ENCODE results near the gene LRRN1.
"Not testable (repeated sequence)": the region's sequence is repeated elsewhere in the genome, so short reads cannot be mapped to it uniquely, and the experiment has no call there.

DNA sequence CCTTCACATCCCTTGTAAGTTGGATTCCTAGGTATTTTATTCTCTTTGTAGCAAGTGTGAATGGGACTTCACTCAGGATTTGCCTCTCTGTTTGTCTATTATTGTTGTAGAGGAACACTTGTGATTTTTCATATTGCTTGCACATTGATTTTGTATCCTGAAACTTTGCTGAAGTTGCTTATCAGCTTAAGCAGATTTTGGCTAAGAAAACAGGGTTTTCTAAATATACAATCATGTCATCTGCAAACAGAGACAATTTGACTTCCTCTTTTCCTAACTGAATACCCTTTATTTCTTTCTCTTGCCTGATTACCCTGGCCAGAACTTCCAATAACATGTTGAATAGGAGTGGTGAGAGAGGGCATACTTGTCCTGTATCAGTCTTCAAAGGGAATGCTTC lies 88.1 kb downstream of the LRRN1 start:
- TF ChIP-seq, protein P1, sequence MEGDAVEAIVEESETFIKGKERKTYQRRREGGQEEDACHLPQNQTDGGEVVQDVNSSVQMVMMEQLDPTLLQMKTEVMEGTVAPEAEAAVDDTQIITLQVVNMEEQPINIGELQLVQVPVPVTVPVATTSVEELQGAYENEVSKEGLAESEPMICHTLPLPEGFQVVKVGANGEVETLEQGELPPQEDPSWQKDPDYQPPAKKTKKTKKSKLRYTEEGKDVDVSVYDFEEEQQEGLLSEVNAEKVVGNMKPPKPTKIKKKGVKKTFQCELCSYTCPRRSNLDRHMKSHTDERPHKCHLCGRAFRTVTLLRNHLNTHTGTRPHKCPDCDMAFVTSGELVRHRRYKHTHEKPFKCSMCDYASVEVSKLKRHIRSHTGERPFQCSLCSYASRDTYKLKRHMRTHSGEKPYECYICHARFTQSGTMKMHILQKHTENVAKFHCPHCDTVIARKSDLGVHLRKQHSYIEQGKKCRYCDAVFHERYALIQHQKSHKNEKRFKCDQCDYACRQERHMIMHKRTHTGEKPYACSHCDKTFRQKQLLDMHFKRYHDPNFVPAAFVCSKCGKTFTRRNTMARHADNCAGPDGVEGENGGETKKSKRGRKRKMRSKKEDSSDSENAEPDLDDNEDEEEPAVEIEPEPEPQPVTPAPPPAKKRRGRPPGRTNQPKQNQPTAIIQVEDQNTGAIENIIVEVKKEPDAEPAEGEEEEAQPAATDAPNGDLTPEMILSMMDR (IDR thresholded peaks at IDR 0.05) = not testable (repeated sequence)
- TF ChIP-seq ZFX (IDR thresholded peaks at IDR 0.05; ENCODE audit: borderline replicate concordance) = not testable (repeated sequence)

All from 22Rv1 (cell line).